Heart left ventricle (tissue), 13 donors: ENCODE data around the gene COL20A1.

Source experiments
- CTCF ChIP-seq, 12 donors: fragments of 200-600 bp; sonication (generic) in 4 of 12; IDR thresholded peaks; one replicate each; pipeline versions ENCODE4 v1.5.0 to v1.8.0; 2018 to 2022; ENCODE audit warnings: antibody characterized with exemption in 12 of 12, mild to moderate bottlenecking in 5 of 12
- POLR2A ChIP-seq, 2 donors: fragments of 450-650 bp; IDR thresholded peaks; one replicate each; pipeline ENCODE4 v1.6.1; 2017; ENCODE audit warnings: antibody characterized with exemption in 2 of 2, mild to moderate bottlenecking in 2 of 2, moderate library complexity in 2 of 2
- donor health status: ischemic (EF 13 %, LVEDD 7.1; RV severe dilation, severe dysfunction).
- donor health status: DM: no; HTN: yes; CAD: no.
- donor health status: DM: no; HTN: no; CAD: no.
- donor health status: ischemic (EF 25% LVEDD 6.9; RV normal size, moderate dysfunction).
- donor health status: ischemic (EF 25% LVEDD 5.7; RV mildly dilated, moderate dysfunction).
- donor health status: ischemic (EF 35%, LVEDD 5.7; RV mildly dilated, moderate dysfunction).
- donor health status: nonischemic (EF 11% LVEDD 7.7; RV severe dilation, severe dysfunction).
- donor health status: DM: yes; HTN: yes; CAD: no.
- donor health status: PGD.
- donor health status: ischemic (EF 29% LVEDD 5.4; RV normal size, mild dysfunction).
- donor health status: nonischemic (EF 23%, LVEDD 6.1; RV moderate dilation, normal function).

- TF ChIP-seq CTCF (IDR thresholded peaks at IDR 0.05): no peak
- no peak for TF ChIP-seq POLR2A (IDR thresholded peaks at IDR 0.05)
These were observed 1.2 kb upstream of the COL20A1 start for GRCh38 chr20:63291811-63292210.
